Coronary artery (tissue), 2 donors: ENCODE measurements around the gene C20orf173.

ENCODE experiments used
- DNase-seq: peaks from one replicate; pipeline ENCODE4 v3.0.0-alpha.2; 2017; ENCODE audit warnings: low spot score
- H3K27ac ChIP-seq, 2 donors: fragments of 200-600 bp; sonication (generic); one replicate each; pipeline ENCODE4 v1.5.1; 2016 to 2019
- H3K4me3 ChIP-seq: fragments of 200-600 bp; sonication (generic); 2 replicates; pipeline ENCODE4 v1.5.1; 2016; ENCODE audit warnings: mild to moderate bottlenecking, moderate library complexity
- TF ChIP-seq, protein P1 (sequence below): fragments of 200-600 bp; sonication (generic); IDR thresholded peaks from one replicate; pipeline ENCODE4 v1.5.1; 2019; ENCODE audit warnings: antibody characterized with exemption

C20orf173 gene

DNA sequence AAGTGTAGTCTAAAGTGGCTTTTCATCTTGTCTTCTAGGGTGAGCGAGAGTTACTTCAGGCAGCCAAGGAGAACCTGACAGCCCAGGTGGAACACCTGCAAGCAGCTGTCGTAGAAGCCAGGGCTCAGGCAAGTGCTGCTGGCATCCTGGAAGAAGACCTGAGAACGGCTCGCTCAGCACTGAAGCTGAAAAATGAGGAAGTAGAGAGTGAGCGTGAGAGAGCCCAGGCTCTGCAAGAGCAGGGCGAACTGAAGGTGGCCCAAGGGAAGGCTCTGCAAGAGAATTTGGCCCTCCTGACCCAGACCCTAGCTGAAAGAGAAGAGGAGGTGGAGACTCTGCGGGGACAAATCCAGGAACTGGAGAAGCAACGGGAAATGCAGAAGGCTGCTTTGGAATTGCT, 27.1 kb downstream of the C20orf173 start:
- no peak for DNase-seq
- no peak overlapping the region for H3K4me3 ChIP-seq
- no peak overlapping the region for H3K27ac ChIP-seq
- TF ChIP-seq, protein P1, sequence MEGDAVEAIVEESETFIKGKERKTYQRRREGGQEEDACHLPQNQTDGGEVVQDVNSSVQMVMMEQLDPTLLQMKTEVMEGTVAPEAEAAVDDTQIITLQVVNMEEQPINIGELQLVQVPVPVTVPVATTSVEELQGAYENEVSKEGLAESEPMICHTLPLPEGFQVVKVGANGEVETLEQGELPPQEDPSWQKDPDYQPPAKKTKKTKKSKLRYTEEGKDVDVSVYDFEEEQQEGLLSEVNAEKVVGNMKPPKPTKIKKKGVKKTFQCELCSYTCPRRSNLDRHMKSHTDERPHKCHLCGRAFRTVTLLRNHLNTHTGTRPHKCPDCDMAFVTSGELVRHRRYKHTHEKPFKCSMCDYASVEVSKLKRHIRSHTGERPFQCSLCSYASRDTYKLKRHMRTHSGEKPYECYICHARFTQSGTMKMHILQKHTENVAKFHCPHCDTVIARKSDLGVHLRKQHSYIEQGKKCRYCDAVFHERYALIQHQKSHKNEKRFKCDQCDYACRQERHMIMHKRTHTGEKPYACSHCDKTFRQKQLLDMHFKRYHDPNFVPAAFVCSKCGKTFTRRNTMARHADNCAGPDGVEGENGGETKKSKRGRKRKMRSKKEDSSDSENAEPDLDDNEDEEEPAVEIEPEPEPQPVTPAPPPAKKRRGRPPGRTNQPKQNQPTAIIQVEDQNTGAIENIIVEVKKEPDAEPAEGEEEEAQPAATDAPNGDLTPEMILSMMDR, result no peak

DNA sequence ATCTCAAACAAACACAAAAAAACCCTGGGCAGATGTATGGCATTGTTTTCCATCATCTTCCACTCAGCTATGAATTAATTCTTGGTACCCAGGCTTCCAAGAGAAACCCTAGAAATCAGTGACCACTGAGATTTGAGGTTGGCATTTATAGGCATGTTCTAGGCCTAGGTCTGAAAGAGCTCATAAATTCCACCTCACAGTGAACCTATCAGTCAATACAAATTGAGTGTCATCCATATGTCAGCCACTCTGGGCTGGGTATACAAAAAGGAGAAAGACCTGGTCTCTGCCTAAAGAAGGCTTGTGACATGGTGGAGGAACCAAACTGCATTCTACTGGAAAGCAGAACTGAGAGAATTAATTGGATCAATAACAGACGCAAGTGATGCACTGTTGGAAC, 30.2 kb downstream of the C20orf173 start:
- Histone ChIP-seq H3K27ac (no peak overlapping the region), H3K4me3 (no peak overlapping the region)
- DNase-seq, result no peak
- TF ChIP-seq, protein P1, result no peak

DNA sequence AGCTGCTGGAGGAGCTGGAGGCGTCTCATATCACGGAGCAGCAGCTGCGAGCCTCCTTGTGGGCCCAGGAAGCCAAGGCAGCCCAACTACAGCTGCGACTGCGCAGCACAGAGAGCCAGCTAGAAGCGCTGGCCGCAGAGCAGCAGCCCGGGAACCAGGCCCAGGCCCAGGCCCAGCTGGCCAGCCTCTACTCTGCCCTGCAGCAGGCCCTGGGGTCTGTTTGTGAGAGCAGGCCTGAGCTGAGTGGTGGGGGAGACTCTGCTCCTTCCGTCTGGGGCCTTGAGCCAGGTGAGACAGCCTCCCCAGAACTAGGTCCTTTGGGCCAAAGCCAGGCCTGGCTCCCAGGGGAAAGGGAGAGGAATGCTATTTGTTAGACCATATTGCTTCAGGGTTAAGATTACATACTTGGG, 31.7 kb downstream of the C20orf173 start:
- Histone ChIP-seq H3K27ac (peak overlapping the region in 1 of 2 donors; percentile 27), H3K4me3 (no peak overlapping the region)
- TF ChIP-seq, protein P1, result no peak
- peak; percentile 77 for DNase-seq

- TF ChIP-seq, protein P1, result no peak
- Histone ChIP-seq H3K4me3 (no peak overlapping the region), H3K27ac (peak overlapping the region in 1 of 2 donors; percentile 27)
- DNase-seq, result no peak
These were observed 32.1 kb downstream of the C20orf173 start for GRCh38 chr20:35497320-35497719.

DNA sequence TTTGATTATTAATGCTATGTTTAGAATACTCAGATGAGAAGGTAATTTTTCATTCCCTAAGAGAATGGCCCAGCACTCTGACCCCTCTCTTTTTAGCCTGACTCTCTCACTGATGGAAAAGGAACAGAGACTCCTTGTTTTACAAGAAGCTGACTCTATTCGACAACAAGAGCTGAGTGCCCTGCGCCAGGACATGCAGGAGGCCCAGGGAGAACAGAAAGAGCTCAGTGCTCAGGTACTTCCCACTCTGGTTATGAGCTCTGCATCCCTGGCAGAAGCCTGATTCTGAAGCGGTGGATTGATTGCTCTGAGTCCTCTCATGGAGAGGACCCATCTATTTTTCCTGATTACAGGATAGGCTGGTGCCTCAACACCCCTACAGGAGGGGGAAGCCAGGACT, 33.0 kb downstream of the C20orf173 start:
- TF ChIP-seq, protein P1, result no peak
- no peak overlapping the region for H3K4me3 ChIP-seq
- no peak for DNase-seq
- no peak overlapping the region for H3K27ac ChIP-seq

DNA sequence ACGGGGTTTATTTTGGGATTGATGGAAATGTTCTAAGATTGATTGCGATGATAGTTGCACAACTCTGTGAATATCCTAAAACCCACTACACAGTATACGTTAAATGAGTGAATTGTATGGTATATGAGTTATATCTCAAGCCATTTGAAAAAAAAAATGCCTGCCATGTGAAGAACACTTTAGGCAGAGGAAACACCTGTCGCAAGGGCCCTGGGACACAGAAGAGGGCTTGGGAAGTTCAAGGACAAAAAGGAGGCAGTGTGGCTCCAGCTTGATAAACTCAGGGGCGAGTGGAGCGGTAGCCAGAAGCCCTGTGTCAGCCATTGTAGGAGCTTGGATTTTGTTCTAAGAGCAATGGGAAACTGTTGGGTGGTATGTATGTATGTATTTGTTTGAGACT, 37.1 kb downstream of the C20orf173 start:
- DNase-seq, result no peak
- Histone ChIP-seq H3K27ac (no peak overlapping the region), H3K4me3 (no peak overlapping the region)
- TF ChIP-seq, protein P1, result no peak

DNA sequence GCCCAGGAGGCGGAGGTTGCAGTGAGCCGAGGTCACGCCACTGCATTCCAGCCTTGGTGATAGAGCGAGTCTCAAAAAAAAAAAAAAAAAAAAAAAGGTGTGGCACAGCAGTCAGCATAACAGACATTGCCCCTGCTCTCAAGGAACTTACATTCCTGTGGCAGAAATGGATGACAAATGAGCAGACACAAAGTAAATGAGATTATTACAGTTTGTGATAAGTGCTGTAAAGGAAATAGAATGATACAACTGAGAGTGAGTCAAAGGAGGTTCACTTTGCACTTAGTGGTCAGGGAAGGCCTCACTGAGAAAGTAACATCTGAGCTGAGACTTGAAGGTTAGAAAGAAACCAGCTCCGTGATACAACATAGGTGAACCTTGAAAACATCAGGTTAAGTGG, 37.6 kb downstream of the C20orf173 start:
- Histone ChIP-seq H3K27ac (no peak overlapping the region), H3K4me3 (no peak overlapping the region)
- no peak for DNase-seq
- TF ChIP-seq, protein P1, result no peak
